Body of pancreas (tissue), 4 donors: ENCODE results near the gene SCN5A. TPM values are rescaled to one million over a fixed set of nuclear protein-coding genes. Genes with fewer than 3 reads are reported as not detected.

Source experiments
- ATAC-seq: fragments of 150-250 bp; one replicate; pipeline ENCODE4 v1.9.1; 2016
- DNase-seq, 4 donors: peaks; one replicate each; pipeline ENCODE4 v3.0.0-alpha.2; 2019
- H3K27ac ChIP-seq, 4 donors: fragments of 200-600 bp; sonication (generic); 1 replicate in 3 of 4; 2 replicates in 1 of 4; pipeline versions ENCODE4 v1.5.1 to v1.6.1; 2016 to 2019; ENCODE audit warnings: mild to moderate bottlenecking in 1 of 4, mixed read lengths in 1 of 4, moderate library complexity in 1 of 4
- H3K27me3 ChIP-seq, 2 donors: fragments of 200-600 bp; sonication (generic); one replicate each; pipeline ENCODE4 v1.6.0; 2016; ENCODE audit warnings: mild to moderate bottlenecking in 1 of 2
- H3K36me3 ChIP-seq, 2 donors: fragments of 200-600 bp; sonication (generic); replicated peaks in 1 of 2; 2 replicates each; pipeline ENCODE4 v1.5.1; 2016; ENCODE audit warnings: low read depth in 2 of 2; ENCODE audit not compliant: insufficient read depth in 1 of 2
- H3K4me1 ChIP-seq: fragments of 200-600 bp; sonication (generic); one replicate; pipeline ENCODE4 v1.6.0; 2016
- H3K4me3 ChIP-seq, 2 donors: fragments of 200-600 bp; sonication (generic); 1 replicate in 1 of 2; 2 replicates in 1 of 2; pipeline ENCODE4 v1.5.1; 2016 to 2019
- H3K9me3 ChIP-seq, 3 donors: fragments of 200-600 bp; sonication (generic); 1 replicate in 2 of 3; 2 replicates in 1 of 3; pipeline ENCODE4 v1.5.1; 2016
- CTCF ChIP-seq, 7 experiments: fragments of 450-650 bp in 4 of 7; fragments of 200-600 bp in 3 of 7; sonication (generic) in 3 of 7; IDR thresholded peaks; one replicate each; pipeline ENCODE4 v1.5.1; 2016 to 2019; ENCODE audit warnings: antibody characterized with exemption in 7 of 7
- POLR2A ChIP-seq, 3 donors: fragments of 450-650 bp; IDR thresholded peaks; one replicate each; pipeline ENCODE4 v1.6.1; 2016; ENCODE audit warnings: antibody characterized with exemption in 3 of 3, mild to moderate bottlenecking in 2 of 3
- WGBS, 2 donors: methylation state at CpG; one replicate each; pipeline ENCODE4 v1.1.5; 2017; 5-methylcytosine and 5-hydroxymethylcytosine counted together
- intact Hi-C: fragments of 100-400 bp; cut with DNase I; formaldehyde crosslinking; loops from one replicate; pipeline ENCODE4 v1.15.1; 2023
- total RNA-seq, 2 donors: library from RNA; depleted of rRNA; stranded (reverse); fragments of >200 nt; gene quantifications; one replicate each; pipeline ENCODE4 v1.1.0, GENCODE V29; 2016

SCN5A gene
- total RNA-seq, 2 donors from 2014 or later = 0.26 TPM; not detected in 1

GRCh38 chr3:38689774-38690173 lies 40.3 kb upstream of the SCN5A start:
- 66 to 78% methylated on average over 3 of the region's 3 CpGs for WGBS, 2 donors
- H3K27me3 ChIP-seq = no peaks in the 10 kb centered on the region
- H3K4me1 ChIP-seq = no peaks in the 10 kb centered on the region
- TF ChIP-seq CTCF (IDR thresholded peaks at IDR 0.05) (no peak), POLR2A (IDR thresholded peaks at IDR 0.05) (no peak)
- H3K27ac ChIP-seq = no peak overlapping the region
- ATAC-seq (no peak), DNase-seq (no peak)
- no peak overlapping the region for H3K4me3 ChIP-seq
- intact Hi-C loops = no loop called here
- no peaks in the 10 kb centered on the region for H3K36me3 ChIP-seq
- H3K9me3 ChIP-seq = no peaks in the 10 kb centered on the region

- Histone ChIP-seq H3K27me3 (no peaks in the 10 kb centered on the region), H3K27ac (no peak overlapping the region), H3K9me3 (no peaks in the 10 kb centered on the region), H3K36me3 (no peaks in the 10 kb centered on the region), H3K4me3 (no peak overlapping the region), H3K4me1 (no peaks in the 10 kb centered on the region)
- TF ChIP-seq POLR2A (IDR thresholded peaks at IDR 0.05) (no peak), CTCF (IDR thresholded peaks at IDR 0.05) (no peak)
- DNase-seq (no peak), ATAC-seq (no peak)
- intact Hi-C loops = no loop called here
- 67 to 73% methylated on average over 4 of the region's 4 CpGs for WGBS, 2 donors
These were observed 39.9 kb upstream of the SCN5A start for GRCh38 chr3:38689346-38689745.

GRCh38 chr3:38687321-38687720 lies 37.8 kb upstream of the SCN5A start:
- Histone ChIP-seq H3K27me3 (no peaks in the 10 kb centered on the region), H3K27ac (no peak overlapping the region), H3K4me1 (no peaks in the 10 kb centered on the region), H3K9me3 (no peaks in the 10 kb centered on the region), H3K36me3 (no peaks in the 10 kb centered on the region), H3K4me3 (no peak overlapping the region)
- no peak for ATAC-seq
- intact Hi-C loops = no loop called here
- TF ChIP-seq POLR2A (IDR thresholded peaks at IDR 0.05) (no peak), CTCF (IDR thresholded peaks at IDR 0.05) (no peak)
- 49 to 55% methylated on average over 2 of the region's 2 CpGs for WGBS, 2 donors
- no peak for DNase-seq

- ATAC-seq = no peak
- no peak overlapping the region for H3K4me3 ChIP-seq
- no peaks in the 10 kb centered on the region for H3K9me3 ChIP-seq
- H3K27me3 ChIP-seq = no peaks in the 10 kb centered on the region
- TF ChIP-seq CTCF (IDR thresholded peaks at IDR 0.05) (no peak), POLR2A (IDR thresholded peaks at IDR 0.05) (no peak)
- intact Hi-C loops = no loop called here
- no peaks in the 10 kb centered on the region for H3K4me1 ChIP-seq
- no peak for DNase-seq
- H3K36me3 ChIP-seq = no peaks in the 10 kb centered on the region
- 46 to 60% methylated on average over 5 of the region's 5 CpGs for WGBS, 2 donors
- no peak overlapping the region for H3K27ac ChIP-seq
These were observed 35.1 kb upstream of the SCN5A start for GRCh38 chr3:38684546-38684945.

GRCh38 chr3:38669668-38670067 lies 20.2 kb upstream of the SCN5A start:
- no peak for TF ChIP-seq CTCF (IDR thresholded peaks at IDR 0.05)
- TF ChIP-seq POLR2A (IDR thresholded peaks at IDR 0.05) = no peak
- Histone ChIP-seq H3K36me3 (no peaks in the 10 kb centered on the region), H3K4me3 (no peak overlapping the region), H3K9me3 (no peaks in the 10 kb centered on the region), H3K4me1 (no peaks in the 10 kb centered on the region), H3K27ac (no peak overlapping the region), H3K27me3 (no peaks in the 10 kb centered on the region)
- whole genome bisulfite sequencing, 2 donors = 27 to 36% methylated on average over 4 of the region's 4 CpGs
- intact Hi-C loops = no loop called here
- no peak for DNase-seq
- ATAC-seq = no peak
